Stimulated activated CD4-positive, alpha-beta T cell treated with anti-CD3 and anti-CD28 coated beads, TNF-alpha, amount 100 ng/mL, for 1 hour (primary cell): Measurements from ENCODE around the gene ZBTB7A.

Experiments
- DNase-seq, 3 donors: peaks; one replicate each; pipeline ENCODE4 v3.0.0-alpha.2; 2020; ENCODE audit warnings: low read depth in 3 of 3, low spot score in 1 of 3

Gene ZBTB7A

GRCh38 chr19:4057931-4058692 lies 8.6 kb downstream of the ZBTB7A start:
- peak in 1 of 3 donors; percentile 39 for DNase-seq

- no peak for DNase-seq
Observed at GRCh38 chr19:4055209-4055552, 11.5 kb downstream of the ZBTB7A start.

- no peak for DNase-seq
Observed at GRCh38 chr19:4054441-4055208, 12.1 kb downstream of the ZBTB7A start.

- DNase-seq: no peak
Observed at GRCh38 chr19:4053423-4054324, 13.0 kb downstream of the ZBTB7A start.

GRCh38 chr19:4052993-4053422 lies 13.7 kb downstream of the ZBTB7A start:
- no peak for DNase-seq

GRCh38 chr19:4052114-4052992 lies 14.3 kb downstream of the ZBTB7A start:
- no peak for DNase-seq

- no peak for DNase-seq
Observed at GRCh38 chr19:4051175-4052101, 15.3 kb downstream of the ZBTB7A start.

GRCh38 chr19:4049432-4049831 lies 17.3 kb downstream of the ZBTB7A start:
- DNase-seq: no peak

GRCh38 chr19:4046946-4047683 lies 19.6 kb downstream of the ZBTB7A start:
- no peak for DNase-seq

- no peak for DNase-seq
Observed at GRCh38 chr19:4046362-4046691, 20.4 kb downstream of the ZBTB7A start.

GRCh38 chr19:4045597-4046361 lies 20.9 kb downstream of the ZBTB7A start:
- no peak for DNase-seq

GRCh38 chr19:4044990-4045465 lies 21.7 kb downstream of the ZBTB7A start:
- DNase-seq: no peak

GRCh38 chr19:4043966-4044715 lies 22.6 kb downstream of the ZBTB7A start:
- DNase-seq: no peak

GRCh38 chr19:4043401-4043800 lies 23.3 kb downstream of the ZBTB7A start:
- DNase-seq: no peak

GRCh38 chr19:4042731-4043082 lies 24.0 kb downstream of the ZBTB7A start:
- DNase-seq: no peak

- no peak for DNase-seq
Observed at GRCh38 chr19:4042064-4042730, 24.5 kb downstream of the ZBTB7A start.
